ENCODE data around the gene TJP1.
"Not testable (repeated sequence)": the region's sequence is repeated elsewhere in the genome, so short reads cannot be mapped to it uniquely, and the experiment has no call there.

The TJP1 gene

DNA sequence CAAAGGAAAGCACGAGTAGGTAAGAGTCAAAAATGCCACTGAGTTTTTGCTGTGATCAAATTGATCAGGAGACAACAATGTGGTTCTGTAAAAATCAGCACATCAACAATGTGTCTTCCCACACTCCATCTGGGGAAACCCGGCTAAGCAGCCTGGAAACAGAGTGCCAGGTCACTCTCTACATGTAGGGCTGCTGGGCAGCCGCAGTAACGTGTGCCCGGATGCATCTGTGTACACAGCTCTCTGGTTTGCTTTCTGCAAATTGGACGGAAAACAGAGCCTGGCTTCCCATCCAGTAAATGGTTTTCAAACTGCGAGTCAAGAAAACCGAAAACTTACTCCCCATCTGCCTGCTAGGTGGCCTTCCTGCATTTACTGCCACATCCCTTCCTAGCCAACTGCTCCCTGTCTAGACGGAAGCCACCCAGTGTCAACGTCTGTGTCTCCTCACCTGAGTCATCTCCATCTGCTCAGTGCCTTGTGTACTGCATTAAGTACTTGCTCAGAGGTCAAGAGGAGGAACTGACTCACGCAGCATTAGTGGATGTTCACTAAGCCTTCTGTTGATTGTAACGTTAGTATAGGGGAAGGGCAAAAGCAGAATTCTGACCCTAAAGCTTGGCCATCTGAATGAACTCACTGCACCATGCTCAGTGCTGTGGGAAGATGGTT, 124.1 kb downstream of the TJP1 start:
- DNase-seq, result no peak

DNA sequence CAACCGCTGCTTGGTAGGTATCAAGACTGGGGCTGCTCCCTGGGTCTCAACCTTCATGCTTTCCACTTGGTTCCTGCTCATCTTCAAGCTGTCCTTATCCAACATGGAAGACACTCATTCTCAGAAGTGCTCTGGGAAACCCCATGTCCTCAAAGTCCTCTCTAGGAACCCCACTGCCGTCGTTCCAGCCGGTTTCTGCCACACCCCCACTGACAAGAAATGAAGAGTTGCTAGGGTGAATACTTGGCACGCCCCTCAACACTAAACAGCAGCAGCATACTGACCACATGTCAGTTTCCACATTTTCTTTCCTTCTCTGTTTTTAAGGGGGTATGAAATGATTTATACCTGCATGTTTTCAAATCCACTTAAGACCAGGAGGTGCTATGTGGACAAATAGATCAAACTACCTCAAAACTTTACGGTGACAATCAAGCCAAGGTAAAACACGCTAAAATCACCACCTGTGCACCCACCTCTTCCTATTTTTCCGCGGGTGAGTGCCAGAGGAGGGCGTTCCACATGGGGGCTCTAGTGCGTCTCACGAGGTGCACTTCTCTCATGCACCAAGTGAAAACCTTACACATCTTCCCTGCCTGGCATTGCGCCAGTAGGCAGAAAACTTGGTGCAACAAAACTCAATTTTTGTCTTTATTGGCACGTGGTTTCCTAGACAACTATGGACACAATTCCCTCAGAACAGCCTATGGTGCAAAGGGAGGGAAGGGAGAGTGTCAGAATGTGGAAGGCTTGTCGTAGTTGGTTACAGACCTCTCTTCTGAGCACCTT, 125.1 kb downstream of the TJP1 start:
- no peak for DNase-seq

DNA sequence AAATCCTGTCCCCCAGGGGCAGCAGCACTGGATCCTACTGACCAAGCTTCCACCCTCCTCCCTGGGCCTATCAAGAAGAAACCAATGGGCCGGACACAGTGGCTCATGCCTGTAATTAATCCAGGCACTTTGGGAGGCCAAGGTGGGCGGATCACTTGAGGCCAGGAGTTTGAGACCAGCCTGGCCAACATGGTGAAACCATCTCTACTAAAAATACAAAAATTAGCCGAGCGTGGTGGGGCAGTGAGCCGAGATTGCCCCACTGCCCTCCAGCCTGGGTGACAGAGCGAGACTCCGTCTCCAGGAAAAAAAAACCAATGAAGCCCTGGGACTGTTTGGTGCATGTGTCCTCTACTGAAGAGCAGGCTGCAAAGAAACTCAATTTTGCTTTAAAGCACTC, 125.8 kb downstream of the TJP1 start:
- DNase-seq, result not testable (repeated sequence)

DNA sequence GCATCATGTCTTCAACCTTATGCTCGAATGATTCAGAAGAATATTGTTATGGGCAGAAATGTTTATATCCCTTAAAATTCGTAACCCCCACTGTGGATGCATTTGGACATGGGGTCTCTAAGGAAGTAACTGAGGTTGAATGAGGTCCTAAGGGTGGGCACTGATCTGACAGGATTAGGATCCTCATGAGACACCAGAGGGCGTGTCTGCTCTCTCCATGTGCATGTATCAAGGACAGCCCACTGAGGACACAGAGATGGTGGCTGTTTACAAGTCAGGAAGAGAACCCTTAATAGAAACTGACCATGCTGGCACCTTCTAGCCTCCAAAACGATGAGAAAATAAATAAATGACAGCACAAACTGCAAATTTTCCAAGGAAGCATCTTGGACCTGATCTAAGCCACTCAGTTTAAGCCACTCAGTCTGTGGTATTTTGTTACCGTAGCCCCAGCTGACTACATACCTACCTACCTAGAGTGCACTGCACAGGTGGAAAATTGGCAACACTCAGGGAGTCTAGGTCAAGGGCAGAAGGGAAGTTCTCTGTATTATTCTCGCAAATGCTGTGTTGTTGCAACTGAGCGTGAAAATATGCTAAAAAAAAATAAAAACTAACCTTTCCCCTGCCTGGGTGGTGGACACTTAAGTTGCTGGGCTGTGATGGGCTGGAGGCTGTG, 126.6 kb downstream of the TJP1 start:
- DNase-seq, result no peak

DNA sequence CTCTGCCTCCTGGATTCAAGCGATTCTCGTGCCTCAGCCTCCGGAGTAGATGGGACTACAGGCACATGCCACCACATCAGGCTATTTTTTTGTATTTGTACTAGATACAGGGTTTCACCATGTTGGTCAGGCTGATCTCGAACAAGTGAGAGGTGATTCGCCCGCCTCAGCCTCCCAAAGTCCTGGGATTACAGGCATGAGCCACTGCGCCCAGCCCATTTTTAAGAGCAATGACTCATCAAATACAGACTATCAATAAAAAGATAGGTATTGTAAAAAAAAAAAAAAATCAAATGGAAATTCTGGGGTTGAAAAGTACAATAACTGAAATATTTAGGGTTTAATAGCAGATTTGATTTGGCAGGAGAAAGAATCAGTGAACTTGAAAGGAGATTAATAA, 129.0 kb downstream of the TJP1 start:
- DNase-seq, result no peak

DNA sequence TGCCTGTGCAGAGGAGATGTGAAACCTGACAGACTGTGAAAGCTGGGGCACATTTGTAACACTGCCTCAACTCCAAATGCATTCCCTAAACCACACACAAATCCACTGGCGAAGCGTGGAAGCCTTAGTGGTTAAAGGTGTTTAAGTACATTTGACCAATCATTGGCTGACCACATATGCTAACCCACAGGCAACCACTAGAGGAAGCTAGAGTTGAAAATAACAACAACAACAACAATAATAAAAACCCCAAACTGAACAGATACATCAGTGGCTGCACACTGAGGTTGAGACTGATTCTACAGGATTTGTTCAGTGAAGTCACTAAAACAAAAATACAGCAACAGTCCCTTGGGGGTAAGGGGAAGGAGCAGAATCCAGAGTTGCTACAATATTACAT, 129.7 kb downstream of the TJP1 start:
- DNase-seq, result peak; percentile 25

DNA sequence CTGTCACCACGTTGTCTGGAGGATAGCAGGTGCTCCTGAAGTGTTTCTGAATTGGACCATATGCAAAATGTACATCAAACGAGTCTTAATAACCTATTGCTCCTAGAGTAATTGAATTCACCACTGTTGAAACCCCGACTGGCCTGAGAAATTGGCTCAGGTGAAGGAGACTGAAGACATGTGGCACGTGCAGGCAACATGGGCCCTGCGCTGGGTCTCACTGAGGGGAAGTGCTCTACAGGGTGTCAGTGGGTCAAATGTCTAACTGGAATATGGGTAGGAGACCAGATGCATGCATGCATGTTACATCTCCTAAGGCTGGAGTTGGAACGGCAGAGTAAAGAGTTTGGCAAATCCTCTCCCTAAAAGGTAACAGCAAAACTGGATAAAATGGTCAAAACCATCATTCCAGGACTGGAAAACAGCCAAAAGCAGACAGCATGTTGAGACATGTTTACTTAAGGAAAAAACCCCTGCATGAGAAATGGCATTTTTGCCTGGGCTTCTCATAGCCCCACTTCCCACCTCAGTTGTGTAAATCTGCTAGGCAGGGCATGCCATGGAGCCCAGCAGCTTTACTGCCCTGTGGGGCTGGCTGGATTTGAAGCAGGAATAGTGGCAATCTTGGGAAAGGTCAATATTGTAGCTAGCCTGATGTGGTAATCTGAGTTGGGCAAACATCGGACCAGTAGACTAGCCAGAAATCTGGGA, 131.3 kb downstream of the TJP1 start:
- DNase-seq, result peak; percentile 30

DNA sequence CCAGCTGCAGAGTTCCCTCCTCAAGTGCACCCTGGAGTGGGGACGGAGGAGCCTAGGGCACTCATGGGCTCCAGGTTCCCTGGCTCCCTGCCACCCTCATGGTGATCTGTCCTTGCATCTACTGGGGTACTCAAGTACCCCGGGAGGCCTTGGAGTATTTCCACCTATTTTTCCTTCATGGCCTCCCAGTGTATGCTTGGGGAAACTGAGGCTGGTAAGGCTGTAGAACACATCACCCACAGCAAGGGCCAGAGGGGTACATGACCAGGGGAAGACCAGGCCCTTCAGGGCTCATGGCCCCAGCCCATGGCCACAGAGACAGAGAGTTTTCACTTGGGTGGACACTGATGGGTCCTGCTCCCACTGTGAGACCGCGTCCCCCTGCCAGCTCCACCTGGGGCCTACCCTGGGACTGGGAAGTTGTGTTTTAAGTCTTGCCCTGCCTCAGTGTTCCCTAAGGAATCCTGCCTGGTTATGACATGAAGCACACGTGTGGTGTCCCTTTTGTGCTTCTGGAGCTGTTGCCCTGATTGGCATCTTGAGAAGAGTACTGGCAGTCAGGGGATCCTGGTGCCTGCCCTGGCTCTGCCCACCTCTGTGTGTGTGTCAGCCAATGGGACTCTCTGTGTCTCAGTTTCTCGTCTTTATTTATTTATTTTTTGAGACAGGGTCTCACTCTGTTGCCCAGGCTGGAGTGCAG, 132.8 kb downstream of the TJP1 start:
- no peak for DNase-seq

DNA sequence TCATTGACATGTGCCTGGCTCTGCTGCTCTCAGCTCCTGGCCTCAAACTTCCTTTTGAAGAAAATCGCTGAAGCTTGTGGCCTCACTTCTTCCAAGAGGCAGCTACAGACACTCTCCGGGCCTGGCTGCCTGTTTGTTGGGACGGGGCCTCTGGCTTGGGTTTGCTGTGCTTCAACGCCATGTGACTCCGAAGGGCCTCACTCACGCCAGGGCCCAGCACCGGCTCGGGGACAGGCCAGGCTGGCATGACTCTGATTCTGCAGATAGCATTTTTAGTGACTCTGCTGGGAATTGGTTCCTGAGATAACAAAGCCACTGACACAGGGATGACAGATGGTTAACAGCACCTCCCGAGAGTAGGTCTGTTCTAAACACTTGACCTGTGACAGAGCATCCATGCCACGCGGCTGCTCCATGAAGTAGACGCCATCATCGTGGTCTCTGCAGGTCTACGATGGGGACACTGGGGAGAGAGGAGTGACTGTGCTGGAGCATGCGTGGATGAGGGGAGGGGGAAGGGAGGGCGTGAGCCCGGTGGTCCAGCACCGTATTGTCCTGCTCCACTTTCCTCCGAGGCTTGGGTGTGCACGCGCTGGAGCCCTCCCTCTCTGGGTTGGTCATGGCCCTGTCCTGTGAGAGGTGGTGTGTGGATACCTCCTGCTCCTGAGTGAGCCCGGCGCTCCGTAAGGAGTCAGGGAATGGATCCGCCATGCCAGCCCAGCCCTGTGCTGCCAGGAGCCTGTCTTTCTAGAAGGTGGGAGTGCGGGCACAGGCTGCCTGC, 133.6 kb downstream of the TJP1 start:
- no peak for DNase-seq

DNA sequence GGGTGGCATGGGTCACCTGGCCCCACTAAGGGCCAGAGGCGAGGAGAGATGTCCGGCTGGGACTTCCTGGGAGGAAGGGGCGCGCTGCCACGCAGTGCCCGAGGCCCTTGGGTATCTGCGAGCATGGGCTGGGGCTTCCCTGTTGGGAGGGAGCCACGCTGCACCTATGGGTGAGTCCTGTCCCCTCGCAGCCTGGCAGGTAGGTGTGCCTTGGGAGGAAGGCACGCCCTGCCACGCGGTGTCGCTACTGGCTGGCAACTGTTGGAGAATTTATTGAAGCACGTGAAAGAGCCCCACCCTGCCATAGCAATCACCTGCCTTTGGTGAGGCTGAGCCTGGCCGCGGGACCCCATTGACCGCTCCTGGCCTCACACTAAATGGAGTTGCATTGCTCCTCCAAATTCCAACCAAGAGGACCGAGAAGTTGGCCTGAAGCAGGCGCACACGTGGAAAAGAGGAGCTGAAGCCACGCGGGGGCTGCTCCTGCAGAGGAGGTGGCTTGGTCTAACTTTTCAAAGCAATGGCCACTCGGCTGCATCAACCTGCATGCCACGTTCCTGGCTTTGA, 134.2 kb downstream of the TJP1 start:
- DNase-seq, result no peak

DNA sequence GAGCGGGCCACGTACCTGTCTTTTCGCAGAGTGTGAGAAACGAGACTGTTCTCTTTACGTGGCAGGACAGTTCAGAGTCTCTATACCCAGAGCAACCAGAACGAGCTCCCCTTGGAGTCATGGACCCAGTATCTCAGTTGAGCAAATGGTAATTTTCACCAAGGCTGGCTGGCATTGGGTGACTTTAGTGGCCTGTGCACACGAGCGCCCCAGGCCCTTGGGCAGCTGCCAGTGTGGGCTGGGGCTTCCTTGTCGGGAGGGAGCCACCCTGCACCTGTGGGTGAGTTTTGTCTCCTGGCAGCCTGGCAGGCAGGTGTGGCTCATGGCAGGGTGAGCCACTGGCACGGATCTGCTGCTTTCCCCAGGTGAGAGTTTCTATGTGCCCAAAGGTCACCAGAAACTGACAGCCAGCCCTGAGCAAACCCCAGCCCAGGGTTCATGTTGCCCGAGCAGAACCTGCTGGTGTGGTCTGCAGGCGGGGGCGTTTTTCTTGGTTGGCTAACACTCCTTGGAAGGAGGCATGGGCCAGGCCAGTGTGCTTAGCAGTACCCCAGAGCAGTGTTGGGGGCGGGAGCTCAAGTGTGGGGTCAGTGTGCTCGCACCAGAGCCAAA, 135.0 kb downstream of the TJP1 start:
- no peak for DNase-seq

DNA sequence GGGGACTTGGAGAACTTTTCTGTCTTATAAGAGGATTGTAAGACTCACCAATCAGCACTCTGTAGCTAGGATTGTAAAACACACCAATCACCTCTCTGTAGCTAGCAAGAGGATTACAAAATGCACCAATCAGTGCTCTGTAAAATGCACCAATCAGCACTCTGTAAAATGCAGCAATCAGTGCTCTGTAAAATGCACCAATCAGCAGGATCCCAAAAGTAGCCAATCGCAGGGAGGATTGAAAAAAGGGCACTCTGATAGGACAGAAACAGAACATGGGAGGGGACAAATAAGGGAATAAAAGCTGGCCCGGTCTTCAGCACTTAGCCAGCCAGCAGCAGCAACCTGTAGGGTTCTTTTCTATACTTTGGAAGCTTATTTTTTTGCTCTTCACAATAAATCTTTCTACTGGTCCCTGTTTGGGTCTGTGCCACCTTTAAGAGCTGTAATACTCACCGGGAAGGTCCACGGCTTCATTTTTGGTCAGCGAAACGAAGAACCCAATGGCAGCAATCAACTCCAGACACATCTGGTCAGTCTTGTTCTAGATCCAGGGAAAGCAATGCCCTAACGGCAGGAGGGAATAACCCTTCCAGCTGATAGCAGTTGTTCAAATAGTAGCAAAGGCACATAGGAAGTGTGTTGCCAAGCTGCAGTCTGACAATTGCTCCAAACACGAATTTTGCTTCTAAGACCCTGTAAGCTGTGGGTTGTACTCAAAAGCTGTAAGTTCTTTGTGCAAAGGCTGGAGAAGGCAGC, 135.6 kb downstream of the TJP1 start:
- DNase-seq, result no peak

DNA sequence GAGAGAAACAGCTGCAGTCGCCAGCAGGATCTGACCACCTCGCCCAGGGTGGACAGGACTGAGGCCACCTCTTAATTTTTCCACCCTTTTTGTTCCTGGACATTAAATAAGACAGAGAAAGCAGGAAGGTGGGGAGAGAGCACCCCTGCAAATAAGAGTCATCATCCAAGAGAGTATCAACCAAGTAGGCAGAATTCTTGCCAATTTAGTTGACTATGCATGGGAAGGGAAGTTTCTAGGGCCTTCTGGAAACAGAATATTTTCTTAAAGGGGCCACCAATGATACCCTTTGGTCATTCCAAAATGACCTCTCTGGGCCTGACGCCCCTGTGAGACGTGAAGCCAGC, 136.2 kb downstream of the TJP1 start:
- no peak for DNase-seq

DNA sequence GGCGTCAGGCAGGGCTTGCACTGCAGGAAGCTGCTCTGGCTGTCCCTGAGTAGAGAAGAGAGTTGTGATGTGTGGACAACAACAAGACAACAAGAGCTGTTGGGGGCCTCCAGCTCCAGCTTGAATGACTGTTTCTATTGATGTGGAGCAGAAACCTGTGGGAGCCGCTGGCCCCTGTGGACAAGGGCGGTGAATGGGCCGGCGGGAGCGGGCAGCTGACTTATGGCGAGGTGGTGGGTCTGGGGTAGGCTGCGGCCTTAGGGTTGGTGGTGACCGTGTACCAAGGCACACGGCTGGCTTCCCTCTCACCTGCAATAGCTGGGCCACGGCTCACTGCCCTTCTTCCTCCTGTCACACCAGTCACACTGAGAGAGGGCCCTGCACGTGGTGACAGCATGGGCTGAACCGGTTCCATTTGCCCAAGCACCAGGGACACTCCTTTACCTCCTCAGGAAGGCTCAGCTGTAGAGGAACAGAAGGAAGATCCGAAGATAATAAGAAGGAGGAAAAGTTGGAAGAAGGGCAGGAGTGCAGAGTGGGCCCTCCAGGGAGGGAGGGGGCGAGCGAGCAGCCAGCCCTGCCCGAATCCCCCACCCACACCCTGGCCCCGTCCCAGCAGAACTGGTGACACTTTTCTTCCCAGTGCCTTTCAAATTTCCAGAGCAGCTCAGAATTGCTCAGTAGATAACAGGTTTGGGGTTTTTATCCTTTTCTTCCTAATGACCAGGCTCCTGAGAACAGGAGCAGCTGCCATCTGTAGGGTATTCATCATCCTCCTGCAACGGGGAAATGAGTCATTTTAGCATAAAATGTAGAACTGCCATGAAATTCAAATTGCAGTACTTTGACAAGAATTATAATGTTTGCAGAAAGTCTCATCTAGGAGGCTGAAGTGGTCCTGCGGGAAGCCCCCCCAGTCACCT, 136.9 kb downstream of the TJP1 start:
- DNase-seq, result no peak

DNA sequence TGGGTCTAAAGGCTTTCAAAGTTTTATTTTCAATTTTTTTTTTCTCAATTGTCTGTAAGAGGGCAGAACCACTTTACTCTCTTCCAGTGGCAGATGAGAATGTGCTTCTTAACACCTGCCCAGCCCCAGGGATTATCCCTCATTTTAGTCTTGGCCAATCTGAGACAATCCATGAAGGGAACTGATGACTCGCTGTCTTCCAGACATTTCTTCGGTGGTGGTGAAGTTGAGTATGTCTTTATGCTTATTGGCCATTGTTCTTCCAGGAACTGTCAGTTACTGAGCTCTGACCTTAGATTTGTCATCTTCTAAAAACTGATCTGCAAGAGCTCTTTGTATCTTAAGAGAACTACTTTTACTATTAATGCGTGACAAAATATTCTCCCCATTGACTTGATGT, 139.5 kb downstream of the TJP1 start:
- DNase-seq, result no peak

DNA sequence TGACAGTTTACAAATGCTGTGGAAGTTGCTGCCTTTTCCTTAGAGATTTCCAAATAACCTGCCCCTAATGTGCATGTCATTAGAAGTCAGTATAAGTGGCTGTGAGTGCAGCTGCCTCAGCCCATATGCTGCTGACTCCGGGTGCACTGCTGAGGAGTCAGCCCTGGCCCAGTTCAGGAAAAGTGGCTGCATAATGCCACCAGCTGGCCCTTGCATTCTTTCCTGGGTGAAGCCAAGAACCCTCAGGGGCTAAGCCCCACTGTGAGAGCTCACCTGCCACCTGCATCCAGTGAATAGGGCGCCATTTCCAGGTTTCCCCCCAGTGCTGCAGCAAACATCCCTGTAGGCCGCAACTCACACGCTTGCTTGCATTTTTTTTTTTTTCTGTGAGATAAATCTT, 139.9 kb downstream of the TJP1 start:
- no peak for DNase-seq

DNA sequence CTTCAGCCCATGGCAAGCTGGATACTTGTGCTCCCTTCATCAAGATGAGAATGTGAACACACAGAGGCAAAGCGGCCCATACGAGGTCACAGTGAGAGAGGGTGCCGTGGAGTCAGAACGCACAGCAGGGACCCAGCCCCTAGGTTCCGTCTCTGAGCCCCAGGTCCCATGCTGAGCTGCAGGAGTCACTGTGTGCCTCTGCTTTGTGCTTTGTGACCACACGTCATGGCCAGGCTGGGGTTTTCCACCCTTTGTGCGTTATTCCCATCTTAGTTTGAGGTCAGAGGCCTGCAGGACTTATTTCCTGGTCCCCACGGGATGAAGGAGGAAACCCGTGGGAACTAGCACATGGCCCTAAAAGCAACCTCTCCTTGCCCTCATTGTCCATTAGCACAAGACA, 140.3 kb downstream of the TJP1 start:
- DNase-seq, result no peak

DNA sequence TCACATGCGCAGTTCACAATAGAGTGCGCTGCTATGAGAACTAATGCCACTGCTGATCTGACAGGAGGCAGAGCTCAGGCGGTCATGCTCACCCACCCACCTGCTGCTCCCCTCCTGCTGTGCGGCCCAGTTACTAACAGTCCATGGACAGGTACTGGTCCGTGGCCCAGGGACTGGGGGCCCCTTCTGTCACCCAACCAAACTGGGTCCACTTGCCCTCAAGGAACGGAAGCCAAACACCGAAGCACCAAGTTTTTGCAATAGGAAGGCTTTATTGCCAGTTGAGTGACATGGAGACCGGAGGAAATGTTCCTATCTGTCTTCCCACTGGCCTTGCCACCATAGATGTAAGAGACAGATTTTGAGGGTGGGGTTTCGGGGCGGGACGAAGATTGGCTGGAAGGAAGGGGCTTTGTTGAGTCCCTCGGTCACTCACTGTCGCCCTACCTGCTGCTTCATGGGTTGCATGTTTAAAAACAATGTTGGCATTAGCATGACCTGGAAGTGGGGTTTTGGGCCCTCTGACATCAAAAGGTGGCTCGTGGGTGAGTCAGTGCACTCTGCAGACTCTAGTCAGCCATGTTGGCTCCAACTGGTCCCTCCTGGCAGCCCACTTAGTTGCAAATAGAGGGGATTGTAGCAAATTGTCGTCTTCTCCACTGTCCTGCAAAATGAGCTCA, 141.0 kb downstream of the TJP1 start:
- no peak for DNase-seq
